Testis (tissue), 2 donors: ENCODE results near the gene OPN1LW.
"Not testable (repeated sequence)": the region's sequence is repeated elsewhere in the genome, so short reads cannot be mapped to it uniquely, and the experiment has no call there.

ENCODE experiments used
- CTCF ChIP-seq, 3 experiments: fragments of 450-650 bp in 2 of 3; fragments of 200-600 bp in 1 of 3; sonication (generic) in 1 of 3; IDR thresholded peaks; one replicate each; pipeline ENCODE4 v1.5.1; 2016 to 2019; ENCODE audit warnings: antibody characterized with exemption in 3 of 3, mild to moderate bottlenecking in 2 of 3, moderate library complexity in 1 of 3
- POLR2A ChIP-seq: fragments of 450-650 bp; IDR thresholded peaks from one replicate; pipeline ENCODE4 v1.6.1; 2017; ENCODE audit warnings: antibody characterized with exemption, mild to moderate bottlenecking, moderate library complexity

- not testable (repeated sequence) for TF ChIP-seq POLR2A; CTCF (IDR thresholded peaks at IDR 0.05)
Observed at GRCh38 chrX:154168384-154168783, 24.3 kb downstream of the OPN1LW start.
